ENCODE data around the gene SLC6A9. TPM values are rescaled to one million over a fixed set of nuclear protein-coding genes. Genes with fewer than 3 reads are reported as not detected.

Gene SLC6A9
- total and polyA plus RNA-seq, 4 donors, result 21.9 to 143 (median 74.6) TPM

DNA sequence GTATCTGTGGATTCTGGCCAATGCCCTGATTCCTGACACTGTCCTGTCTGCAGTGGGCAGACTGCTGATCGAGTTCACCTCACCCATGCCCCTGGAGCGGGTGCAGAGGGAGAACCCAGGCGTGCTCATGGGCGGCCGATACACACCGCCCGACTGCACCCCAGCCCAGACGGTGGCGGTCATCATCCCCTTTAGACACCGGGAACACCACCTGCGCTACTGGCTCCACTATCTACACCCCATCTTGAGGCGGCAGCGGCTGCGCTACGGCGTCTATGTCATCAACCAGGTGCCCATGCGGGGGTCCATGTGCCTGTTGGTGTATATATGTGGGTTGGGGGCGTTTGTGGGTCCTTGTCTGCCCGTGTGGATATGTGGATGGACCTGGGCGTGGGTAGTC lies 49.6 kb downstream of the SLC6A9 start:
- Histone ChIP-seq H3K27me3 (ENCODE audit: control insufficient read depth, insufficient read depth, low read length) (no peaks in the 10 kb centered on the region), H3K36me3 (ENCODE audit: control insufficient read depth, insufficient read depth, low read length) (peaks cover 72% of the 10 kb centered on the region), H3K9me3 (ENCODE audit: control insufficient read depth, insufficient read depth, low read length) (no peaks in the 10 kb centered on the region), H3K4me3 (ENCODE audit: low read depth, low read length) (no peak overlapping the region), H3K27ac (ENCODE audit: low read depth, low read length) (no peak overlapping the region), H3K4me1 (ENCODE audit: control insufficient read depth, insufficient read depth, low read length) (peaks cover 52% of the 10 kb centered on the region)
- 97% methylated on average over 13 of the region's 20 CpGs for WGBS (ENCODE audit: insufficient coverage)
- no peak for DNase-seq (ENCODE audit: low read depth in 4 of 6, low spot score in 6 of 6)

DNA sequence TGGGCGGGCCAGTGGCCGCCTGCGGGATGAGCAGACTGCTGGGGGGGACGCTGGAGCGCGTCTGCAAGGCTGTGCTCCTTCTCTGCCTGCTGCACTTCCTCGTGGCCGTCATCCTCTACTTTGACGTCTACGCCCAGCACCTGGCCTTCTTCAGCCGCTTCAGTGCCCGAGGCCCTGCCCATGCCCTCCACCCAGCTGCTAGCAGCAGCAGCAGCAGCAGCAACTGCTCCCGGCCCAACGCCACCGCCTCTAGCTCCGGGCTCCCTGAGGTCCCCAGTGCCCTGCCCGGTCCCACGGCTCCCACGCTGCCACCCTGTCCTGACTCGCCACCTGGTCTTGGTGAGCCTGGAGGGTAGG lies 50.1 kb downstream of the SLC6A9 start:
- WGBS (ENCODE audit: insufficient coverage), result 86% methylated on average over 19 of the region's 20 CpGs
- no peaks in the 10 kb centered on the region for H3K27me3 ChIP-seq (ENCODE audit: control insufficient read depth, insufficient read depth, low read length)
- H3K9me3 ChIP-seq (ENCODE audit: control insufficient read depth, insufficient read depth, low read length), result no peaks in the 10 kb centered on the region
- no peak overlapping the region for H3K27ac ChIP-seq (ENCODE audit: low read depth, low read length)
- H3K4me3 ChIP-seq (ENCODE audit: low read depth, low read length), result no peak overlapping the region
- no peak for DNase-seq (ENCODE audit: low read depth in 4 of 6, low spot score in 6 of 6)
- H3K4me1 ChIP-seq (ENCODE audit: control insufficient read depth, insufficient read depth, low read length), result peaks cover 58% of the 10 kb centered on the region
- peaks cover 75% of the 10 kb centered on the region for H3K36me3 ChIP-seq (ENCODE audit: control insufficient read depth, insufficient read depth, low read length)

GRCh38 chr1:43980255-43981134 lies 50.8 kb downstream of the SLC6A9 start:
- Histone ChIP-seq H3K4me3 (ENCODE audit: low read depth, low read length) (peak overlapping the region; percentile 48), H3K27ac (ENCODE audit: low read depth, low read length) (peak overlapping the region; percentile 4), H3K9me3 (ENCODE audit: control insufficient read depth, insufficient read depth, low read length) (no peaks in the 10 kb centered on the region), H3K4me1 (ENCODE audit: control insufficient read depth, insufficient read depth, low read length) (peaks cover 64% of the 10 kb centered on the region), H3K36me3 (ENCODE audit: control insufficient read depth, insufficient read depth, low read length) (peaks cover 71% of the 10 kb centered on the region), H3K27me3 (ENCODE audit: control insufficient read depth, insufficient read depth, low read length) (no peaks in the 10 kb centered on the region)
- WGBS (ENCODE audit: insufficient coverage), result 75% methylated on average over 12 of the region's 13 CpGs
- no peak for DNase-seq (ENCODE audit: low read depth in 4 of 6, low spot score in 6 of 6)

GRCh38 chr1:43979528-43980254 lies 51.6 kb downstream of the SLC6A9 start:
- 1% methylated on average over 44 of the region's 45 CpGs for WGBS (ENCODE audit: insufficient coverage)
- peak in 2 of 6 donors; percentile 70 to 71 for DNase-seq (ENCODE audit: low read depth in 4 of 6, low spot score in 6 of 6)
- no peaks in the 10 kb centered on the region for H3K9me3 ChIP-seq (ENCODE audit: control insufficient read depth, insufficient read depth, low read length)
- no peaks in the 10 kb centered on the region for H3K27me3 ChIP-seq (ENCODE audit: control insufficient read depth, insufficient read depth, low read length)
- H3K27ac ChIP-seq (ENCODE audit: low read depth, low read length), result peak overlapping the region; percentile 4
- H3K36me3 ChIP-seq (ENCODE audit: control insufficient read depth, insufficient read depth, low read length), result peaks cover 63% of the 10 kb centered on the region
- peak overlapping the region; percentile 48 for H3K4me3 ChIP-seq (ENCODE audit: low read depth, low read length)
- H3K4me1 ChIP-seq (ENCODE audit: control insufficient read depth, insufficient read depth, low read length), result peaks cover 66% of the 10 kb centered on the region

GRCh38 chr1:43979261-43979527 lies 52.1 kb downstream of the SLC6A9 start:
- Histone ChIP-seq H3K36me3 (ENCODE audit: control insufficient read depth, insufficient read depth, low read length) (peaks cover 58% of the 10 kb centered on the region), H3K9me3 (ENCODE audit: control insufficient read depth, insufficient read depth, low read length) (no peaks in the 10 kb centered on the region), H3K4me1 (ENCODE audit: control insufficient read depth, insufficient read depth, low read length) (peaks cover 70% of the 10 kb centered on the region), H3K27ac (ENCODE audit: low read depth, low read length) (no peak overlapping the region), H3K27me3 (ENCODE audit: control insufficient read depth, insufficient read depth, low read length) (no peaks in the 10 kb centered on the region), H3K4me3 (ENCODE audit: low read depth, low read length) (peak overlapping the region; percentile 48)
- DNase-seq (ENCODE audit: low read depth in 4 of 6, low spot score in 6 of 6), result no peak
- WGBS (ENCODE audit: insufficient coverage), result 0% methylated on average over 45 of the region's 45 CpGs

DNA sequence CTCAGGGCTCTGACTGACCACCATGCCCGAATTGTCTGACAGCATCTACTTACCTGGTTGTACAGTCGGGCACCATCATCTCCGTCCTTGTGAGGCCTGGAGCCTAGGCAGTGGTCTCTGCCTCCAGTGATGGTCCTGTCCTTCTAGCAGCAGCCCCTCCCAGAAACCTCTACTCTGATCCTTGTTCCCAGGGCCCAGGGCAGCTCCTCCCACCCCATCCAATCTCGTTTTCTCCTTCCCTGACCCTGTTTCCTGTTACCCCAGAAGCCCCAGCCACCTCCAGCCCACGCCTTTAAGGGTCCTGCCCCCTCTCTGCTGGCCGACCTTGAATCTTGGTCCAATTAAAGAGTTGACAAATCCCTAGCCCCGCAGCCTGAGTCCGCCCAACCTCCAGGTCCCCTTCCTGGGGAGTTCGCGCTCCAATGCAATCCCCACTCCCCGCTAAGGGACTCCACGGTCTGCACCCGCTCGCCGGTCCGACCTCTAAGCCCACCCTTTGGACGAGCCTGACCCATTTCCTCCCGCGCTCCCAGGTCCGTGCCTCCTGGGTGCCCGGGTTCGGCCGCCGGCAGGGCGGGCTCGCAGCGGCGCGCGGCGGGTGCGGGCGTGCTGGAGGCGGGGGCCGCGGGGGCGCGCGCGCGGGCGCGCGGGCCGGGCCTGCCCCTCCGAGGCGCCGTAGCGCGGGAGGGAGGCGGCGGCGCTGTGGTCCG lies 52.6 kb downstream of the SLC6A9 start, which contains the start of gene B4GALT2:
TSS of gene B4GALT2 (plus strand) at position 660 of the 710 bp plus-strand sequence. CDS start 1,951 bp downstream, outside the sequence.
- 3% methylated on average over 54 of the region's 54 CpGs for WGBS (ENCODE audit: insufficient coverage)
- Histone ChIP-seq H3K4me1 (ENCODE audit: control insufficient read depth, insufficient read depth, low read length) (peaks cover 72% of the 10 kb centered on the region), H3K4me3 (ENCODE audit: low read depth, low read length) (peak within 1 kb of the TSS; percentile 48), H3K9me3 (ENCODE audit: control insufficient read depth, insufficient read depth, low read length) (no peaks in the 10 kb centered on the region), H3K27ac (ENCODE audit: low read depth, low read length) (peak within 1 kb of the TSS; percentile 4), H3K36me3 (ENCODE audit: control insufficient read depth, insufficient read depth, low read length) (peaks cover 53% of the 10 kb centered on the region), H3K27me3 (ENCODE audit: control insufficient read depth, insufficient read depth, low read length) (no peaks in the 10 kb centered on the region)
- DNase-seq (ENCODE audit: low read depth in 4 of 6, low spot score in 6 of 6), result peak in 2 of 6 donors; percentile 70 to 80

GRCh38 chr1:43978264-43978550 lies 53.1 kb downstream of the SLC6A9 start:
- no peak for DNase-seq (ENCODE audit: low read depth in 4 of 6, low spot score in 6 of 6)
- H3K4me3 ChIP-seq (ENCODE audit: low read depth, low read length), result peak overlapping the region; percentile 47
- no peaks in the 10 kb centered on the region for H3K9me3 ChIP-seq (ENCODE audit: control insufficient read depth, insufficient read depth, low read length)
- no peak overlapping the region for H3K27ac ChIP-seq (ENCODE audit: low read depth, low read length)
- 78% methylated on average over 4 of the region's 5 CpGs for WGBS (ENCODE audit: insufficient coverage)
- peaks cover 72% of the 10 kb centered on the region for H3K4me1 ChIP-seq (ENCODE audit: control insufficient read depth, insufficient read depth, low read length)
- H3K27me3 ChIP-seq (ENCODE audit: control insufficient read depth, insufficient read depth, low read length), result no peaks in the 10 kb centered on the region
- H3K36me3 ChIP-seq (ENCODE audit: control insufficient read depth, insufficient read depth, low read length), result peaks cover 48% of the 10 kb centered on the region

DNA sequence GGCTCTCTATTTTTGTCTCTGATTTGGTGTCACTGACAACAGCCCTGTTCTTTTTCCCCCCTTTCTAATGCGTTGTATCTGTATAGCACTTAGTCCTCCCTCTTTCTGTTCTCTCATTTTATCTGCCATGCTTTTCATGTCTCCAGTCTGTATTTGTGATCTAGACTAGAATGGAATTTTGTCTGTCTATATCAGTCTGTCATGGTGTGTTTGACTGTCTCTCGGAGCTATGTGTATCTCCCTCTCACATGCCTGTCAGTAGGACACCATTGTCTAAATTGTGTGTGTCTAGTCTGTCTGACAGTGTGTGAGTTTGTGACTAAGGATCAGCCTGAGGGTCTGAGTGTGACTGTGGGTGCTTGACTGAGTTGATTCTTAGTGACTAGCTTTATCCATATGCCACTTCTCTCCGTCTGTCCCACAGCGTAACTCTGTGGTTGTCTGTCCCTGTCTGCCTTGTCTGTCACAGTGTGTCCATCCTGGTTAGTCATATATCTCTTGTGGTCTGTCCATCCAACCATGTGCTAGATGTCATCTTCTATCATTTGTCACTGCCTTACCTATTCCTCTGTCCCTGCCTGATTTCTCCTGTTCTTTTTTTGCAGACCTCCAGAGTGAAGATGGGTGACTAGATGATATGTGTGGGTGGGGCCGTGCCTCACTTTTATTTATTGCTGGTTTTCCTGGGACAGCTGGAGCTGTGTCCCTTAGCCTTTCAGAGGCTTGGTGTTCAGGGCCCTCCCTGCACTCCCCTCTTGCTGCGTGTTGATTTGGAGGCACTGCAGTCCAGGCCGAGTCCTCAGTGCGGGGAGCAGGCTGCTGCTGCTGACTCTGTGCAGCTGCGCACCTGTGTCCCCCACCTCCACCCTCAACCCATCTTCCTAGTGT lies 53.6 kb downstream of the SLC6A9 start:
- peaks cover 69% of the 10 kb centered on the region for H3K4me1 ChIP-seq (ENCODE audit: control insufficient read depth, insufficient read depth, low read length)
- no peak overlapping the region for H3K27ac ChIP-seq (ENCODE audit: low read depth, low read length)

GRCh38 chr1:43976890-43977289 lies 54.4 kb downstream of the SLC6A9 start:
- DNase-seq (ENCODE audit: low read depth in 4 of 6, low spot score in 6 of 6), result no peak
- Histone ChIP-seq H3K27me3 (ENCODE audit: control insufficient read depth, insufficient read depth, low read length) (no peaks in the 10 kb centered on the region), H3K4me3 (ENCODE audit: low read depth, low read length) (no peak overlapping the region), H3K9me3 (ENCODE audit: control insufficient read depth, insufficient read depth, low read length) (no peaks in the 10 kb centered on the region), H3K27ac (ENCODE audit: low read depth, low read length) (no peak overlapping the region), H3K36me3 (ENCODE audit: control insufficient read depth, insufficient read depth, low read length) (peaks cover 44% of the 10 kb centered on the region), H3K4me1 (ENCODE audit: control insufficient read depth, insufficient read depth, low read length) (peaks cover 61% of the 10 kb centered on the region)
- WGBS (ENCODE audit: insufficient coverage), result 92% methylated on average over 8 of the region's 8 CpGs

More for the DNA sequence above, 53.6 kb downstream of the SLC6A9 start:
- WGBS (ENCODE audit: insufficient coverage), result 95% methylated on average over 3 of the region's 9 CpGs
- no peaks in the 10 kb centered on the region for H3K27me3 ChIP-seq (ENCODE audit: control insufficient read depth, insufficient read depth, low read length)
- no peaks in the 10 kb centered on the region for H3K9me3 ChIP-seq (ENCODE audit: control insufficient read depth, insufficient read depth, low read length)
- no peak for DNase-seq (ENCODE audit: low read depth in 4 of 6, low spot score in 6 of 6)
- peaks cover 44% of the 10 kb centered on the region for H3K36me3 ChIP-seq (ENCODE audit: control insufficient read depth, insufficient read depth, low read length)
- no peak overlapping the region for H3K4me3 ChIP-seq (ENCODE audit: low read depth, low read length)

All from spinal cord (tissue), 10 donors.